ENCODE data around the gene TDRD1.

The TDRD1 gene

GRCh38 chr10:114278884-114279191 lies 99.7 kb downstream of the TDRD1 start:
- Histone ChIP-seq H3K79me2 (ENCODE audit: control insufficient read depth, low read length) (no peaks in the 10 kb centered on the region), H3K4me1 (ENCODE audit: control insufficient read depth, low read length) (no peaks in the 10 kb centered on the region), H3K9me2 (replicated peaks; ENCODE audit: control insufficient read depth, low read length) (no peaks in the 10 kb centered on the region), H3K9me3 (ENCODE audit: control insufficient read depth, insufficient read depth, low read length) (no peaks in the 10 kb centered on the region), H3F3A (ENCODE audit: control insufficient read depth, insufficient read depth) (no peaks in the 10 kb centered on the region), H3K4me3 (ENCODE audit: low read length) (no peak overlapping the region), H3K27ac (ENCODE audit: low read depth, low read length) (no peak overlapping the region), H4K20me1 (ENCODE audit: control insufficient read depth, insufficient read depth, low read depth, low read length) (no peaks in the 10 kb centered on the region), H3K36me3 (ENCODE audit: control insufficient read depth, low read length) (no peaks in the 10 kb centered on the region), H3K4me2 (ENCODE audit: low read length) (no peak overlapping the region), H3K27me3 (ENCODE audit: control insufficient read depth, low read length) (no peaks in the 10 kb centered on the region)
- no peak for TF ChIP-seq EZH2phosphoT487 (IDR thresholded peaks at IDR 0.05; ENCODE audit: borderline replicate concordance, low read length)
- TF ChIP-seq CTCF (IDR thresholded peaks at IDR 0.05; ENCODE audit: low read depth, low read length, poor library complexity, severe bottlenecking): no peak

GRCh38 chr10:114279289-114279688 lies 100.1 kb downstream of the TDRD1 start:
- Histone ChIP-seq H3K4me2 (ENCODE audit: low read length) (no peak overlapping the region), H3F3A (ENCODE audit: control insufficient read depth, insufficient read depth) (no peaks in the 10 kb centered on the region), H3K27ac (ENCODE audit: low read depth, low read length) (no peak overlapping the region), H3K79me2 (ENCODE audit: control insufficient read depth, low read length) (no peaks in the 10 kb centered on the region), H3K4me1 (ENCODE audit: control insufficient read depth, low read length) (no peaks in the 10 kb centered on the region), H4K20me1 (ENCODE audit: control insufficient read depth, insufficient read depth, low read depth, low read length) (no peaks in the 10 kb centered on the region), H3K9me2 (replicated peaks; ENCODE audit: control insufficient read depth, low read length) (no peaks in the 10 kb centered on the region), H3K4me3 (ENCODE audit: low read length) (no peak overlapping the region), H3K27me3 (ENCODE audit: control insufficient read depth, low read length) (no peaks in the 10 kb centered on the region), H3K36me3 (ENCODE audit: control insufficient read depth, low read length) (no peaks in the 10 kb centered on the region), H3K9me3 (ENCODE audit: control insufficient read depth, insufficient read depth, low read length) (no peaks in the 10 kb centered on the region)
- TF ChIP-seq EZH2phosphoT487 (IDR thresholded peaks at IDR 0.05; ENCODE audit: borderline replicate concordance, low read length): no peak
- no peak for TF ChIP-seq CTCF (IDR thresholded peaks at IDR 0.05; ENCODE audit: low read depth, low read length, poor library complexity, severe bottlenecking)

DNA sequence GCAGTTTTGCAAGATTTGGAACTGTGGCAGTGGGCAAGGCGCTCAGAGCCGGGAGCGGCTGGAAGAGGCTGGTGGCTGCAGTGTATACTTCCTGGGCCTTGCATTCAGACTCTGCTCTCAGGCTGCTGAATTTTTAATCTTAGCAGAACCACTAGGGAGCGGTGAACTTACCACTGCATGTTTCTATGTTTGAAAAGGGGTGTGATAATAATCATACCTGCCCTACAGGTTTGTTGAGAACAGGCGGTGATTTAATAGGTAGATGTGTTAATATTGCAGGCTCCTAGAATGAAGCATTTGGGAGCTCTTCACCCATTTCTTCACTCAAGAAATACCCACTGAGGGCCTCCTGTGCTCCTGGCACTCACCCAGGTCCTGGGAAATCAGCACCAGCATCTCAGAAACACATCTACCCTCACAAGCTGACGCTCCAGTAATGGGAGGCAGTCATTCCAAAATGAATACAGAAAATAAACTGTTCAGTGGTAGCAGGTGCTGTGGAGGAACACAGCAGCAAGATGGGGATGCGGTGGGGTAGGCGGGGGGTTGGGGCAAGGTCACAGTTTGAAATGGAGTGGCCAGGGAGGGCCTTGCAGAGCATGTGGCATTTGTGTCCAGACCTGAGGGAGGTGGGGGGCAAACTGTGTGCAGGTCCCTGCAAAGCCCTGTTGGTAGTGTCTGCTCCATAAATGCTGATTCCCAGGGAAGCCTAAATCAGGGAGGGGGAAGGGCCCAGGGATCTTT lies 100.9 kb downstream of the TDRD1 start:
- Histone ChIP-seq H3K36me3 (ENCODE audit: control insufficient read depth, low read length) (no peaks in the 10 kb centered on the region), H3K27me3 (ENCODE audit: control insufficient read depth, low read length) (no peaks in the 10 kb centered on the region), H3K9me3 (ENCODE audit: control insufficient read depth, insufficient read depth, low read length) (no peaks in the 10 kb centered on the region), H3K79me2 (ENCODE audit: control insufficient read depth, low read length) (no peaks in the 10 kb centered on the region), H3K4me3 (ENCODE audit: low read length) (no peak overlapping the region), H3K9me2 (replicated peaks; ENCODE audit: control insufficient read depth, low read length) (no peaks in the 10 kb centered on the region), H3K4me2 (ENCODE audit: low read length) (no peak overlapping the region), H3K27ac (ENCODE audit: low read depth, low read length) (no peak overlapping the region), H3K4me1 (ENCODE audit: control insufficient read depth, low read length) (no peaks in the 10 kb centered on the region), H3F3A (ENCODE audit: control insufficient read depth, insufficient read depth) (no peaks in the 10 kb centered on the region), H4K20me1 (ENCODE audit: control insufficient read depth, insufficient read depth, low read depth, low read length) (no peaks in the 10 kb centered on the region)
- TF ChIP-seq CTCF (IDR thresholded peaks at IDR 0.05; ENCODE audit: low read depth, low read length, poor library complexity, severe bottlenecking) (no peak), EZH2phosphoT487 (IDR thresholded peaks at IDR 0.05; ENCODE audit: borderline replicate concordance, low read length) (no peak)
